Keratinocyte (primary cell): ENCODE data around the gene RFXANK.

Experiments used
- EZH2 ChIP-seq: IDR thresholded peaks from one replicate; pipeline ENCODE4 v1.6.1; 2012; ENCODE audit warnings: inconsistent platforms, mild to moderate bottlenecking, low read length, moderate library complexity
- TF ChIP-seq, protein P1 (sequence below), 3 experiments: IDR thresholded peaks in 1 of 3; conservative IDR thresholded peaks in 1 of 3; optimal IDR thresholded peaks in 1 of 3; 2 replicates in 2 of 3; 3 replicates in 1 of 3; pipeline versions ENCODE3 to v1.5.1; 2011; ENCODE audit warnings: low read length in 3 of 3, mild to moderate bottlenecking in 3 of 3, moderate library complexity in 2 of 3, control low read depth in 1 of 3, inconsistent platforms in 1 of 3; ENCODE audit not compliant: insufficient read depth in 2 of 3; ENCODE audit errors: extremely low read depth in 1 of 3

DNA sequence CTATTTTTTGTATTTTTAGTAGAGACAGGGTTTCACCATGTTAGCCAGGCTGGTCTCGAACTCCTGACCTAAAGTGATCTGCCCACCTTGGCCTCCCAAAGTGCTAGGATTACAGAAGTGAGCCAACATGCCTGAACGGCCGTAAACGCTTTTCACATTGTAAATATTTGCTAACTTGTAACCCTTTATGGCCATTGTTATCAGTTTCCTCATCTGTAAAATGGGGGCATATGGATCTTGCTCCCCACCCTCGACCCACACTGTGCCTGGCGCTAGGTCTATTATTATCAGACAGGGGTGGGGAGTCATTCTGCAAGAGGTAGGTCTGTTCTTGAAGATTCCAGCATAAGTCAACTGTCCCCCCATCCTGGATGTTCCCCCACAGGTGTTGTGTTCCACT is 31.6 kb downstream of the RFXANK start:
- TF ChIP-seq, protein P1, sequence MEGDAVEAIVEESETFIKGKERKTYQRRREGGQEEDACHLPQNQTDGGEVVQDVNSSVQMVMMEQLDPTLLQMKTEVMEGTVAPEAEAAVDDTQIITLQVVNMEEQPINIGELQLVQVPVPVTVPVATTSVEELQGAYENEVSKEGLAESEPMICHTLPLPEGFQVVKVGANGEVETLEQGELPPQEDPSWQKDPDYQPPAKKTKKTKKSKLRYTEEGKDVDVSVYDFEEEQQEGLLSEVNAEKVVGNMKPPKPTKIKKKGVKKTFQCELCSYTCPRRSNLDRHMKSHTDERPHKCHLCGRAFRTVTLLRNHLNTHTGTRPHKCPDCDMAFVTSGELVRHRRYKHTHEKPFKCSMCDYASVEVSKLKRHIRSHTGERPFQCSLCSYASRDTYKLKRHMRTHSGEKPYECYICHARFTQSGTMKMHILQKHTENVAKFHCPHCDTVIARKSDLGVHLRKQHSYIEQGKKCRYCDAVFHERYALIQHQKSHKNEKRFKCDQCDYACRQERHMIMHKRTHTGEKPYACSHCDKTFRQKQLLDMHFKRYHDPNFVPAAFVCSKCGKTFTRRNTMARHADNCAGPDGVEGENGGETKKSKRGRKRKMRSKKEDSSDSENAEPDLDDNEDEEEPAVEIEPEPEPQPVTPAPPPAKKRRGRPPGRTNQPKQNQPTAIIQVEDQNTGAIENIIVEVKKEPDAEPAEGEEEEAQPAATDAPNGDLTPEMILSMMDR (optimal IDR thresholded peaks at IDR 0.05 in 1 of 3, IDR thresholded peaks at IDR 0.05 in 1 of 3, conservative IDR thresholded peaks at IDR 0.05 in 1 of 3; ENCODE audit: extremely low read depth in 1 of 3, insufficient read depth in 2 of 3, low read length in 3 of 3): no peak
- no peak for TF ChIP-seq EZH2
